ENCODE measurements around the gene ARHGEF9.

Gene ARHGEF9

DNA sequence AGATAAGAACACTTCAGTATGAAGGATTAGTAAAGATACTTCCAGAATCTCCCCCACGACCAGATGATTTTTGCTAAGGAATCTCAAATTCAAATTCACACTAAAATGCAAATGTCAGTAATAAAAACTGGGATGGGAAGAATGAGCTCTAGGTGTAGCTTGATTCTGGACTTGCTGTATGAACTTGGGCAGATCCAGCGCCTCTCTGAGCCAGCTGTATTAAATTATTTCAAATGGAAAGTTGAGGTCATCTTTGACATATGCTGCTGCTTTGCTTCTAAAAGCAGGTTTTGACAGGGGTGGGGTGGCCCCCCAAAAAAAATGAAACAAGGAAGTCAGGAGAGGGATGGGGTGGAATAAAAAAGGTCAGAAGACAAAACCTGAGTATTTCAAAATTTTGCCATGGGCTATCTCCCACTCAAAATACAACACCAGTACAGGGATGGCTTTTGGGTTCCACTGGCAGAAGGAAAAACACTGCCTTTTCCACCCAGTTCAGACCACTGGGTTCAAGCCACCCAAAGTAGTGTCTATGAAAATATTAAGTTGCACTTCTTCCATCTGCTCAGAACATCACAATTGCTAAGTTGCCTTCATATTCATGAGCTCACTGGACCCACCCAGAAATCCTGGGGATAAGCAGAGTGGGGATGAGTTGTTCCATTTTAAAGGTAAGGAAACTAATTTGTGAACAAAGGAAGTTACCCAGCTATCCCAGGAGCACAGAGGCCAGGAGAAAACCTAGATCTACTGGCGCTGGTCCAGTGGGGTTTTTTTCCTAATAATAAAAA lies 47.7 kb downstream of the ARHGEF9 start:
- H3K4me3 ChIP-seq (ENCODE audit: low read depth, low read length): no peak overlapping the region

DNA sequence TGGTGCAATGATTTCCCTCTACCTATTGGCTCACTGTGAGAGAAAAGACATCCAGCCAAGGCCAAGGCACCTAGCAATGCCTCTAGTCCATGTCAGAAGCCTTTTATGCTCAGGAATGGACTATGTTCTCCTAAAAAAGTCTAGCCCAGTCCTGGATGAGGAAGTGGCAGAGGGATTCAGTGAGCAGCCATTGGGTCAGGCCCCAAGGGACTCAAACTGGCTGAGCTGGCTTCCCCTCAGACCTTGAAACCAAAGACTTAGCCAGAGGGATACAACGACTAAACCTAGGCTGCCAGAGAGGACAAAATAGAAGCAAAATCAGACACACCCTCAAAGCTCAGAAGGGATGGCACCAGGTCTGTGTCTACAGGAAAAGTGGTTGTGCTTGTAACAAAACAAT lies 49.1 kb downstream of the ARHGEF9 start:
- TF ChIP-seq, protein P1, sequence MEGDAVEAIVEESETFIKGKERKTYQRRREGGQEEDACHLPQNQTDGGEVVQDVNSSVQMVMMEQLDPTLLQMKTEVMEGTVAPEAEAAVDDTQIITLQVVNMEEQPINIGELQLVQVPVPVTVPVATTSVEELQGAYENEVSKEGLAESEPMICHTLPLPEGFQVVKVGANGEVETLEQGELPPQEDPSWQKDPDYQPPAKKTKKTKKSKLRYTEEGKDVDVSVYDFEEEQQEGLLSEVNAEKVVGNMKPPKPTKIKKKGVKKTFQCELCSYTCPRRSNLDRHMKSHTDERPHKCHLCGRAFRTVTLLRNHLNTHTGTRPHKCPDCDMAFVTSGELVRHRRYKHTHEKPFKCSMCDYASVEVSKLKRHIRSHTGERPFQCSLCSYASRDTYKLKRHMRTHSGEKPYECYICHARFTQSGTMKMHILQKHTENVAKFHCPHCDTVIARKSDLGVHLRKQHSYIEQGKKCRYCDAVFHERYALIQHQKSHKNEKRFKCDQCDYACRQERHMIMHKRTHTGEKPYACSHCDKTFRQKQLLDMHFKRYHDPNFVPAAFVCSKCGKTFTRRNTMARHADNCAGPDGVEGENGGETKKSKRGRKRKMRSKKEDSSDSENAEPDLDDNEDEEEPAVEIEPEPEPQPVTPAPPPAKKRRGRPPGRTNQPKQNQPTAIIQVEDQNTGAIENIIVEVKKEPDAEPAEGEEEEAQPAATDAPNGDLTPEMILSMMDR (IDR thresholded peaks at IDR 0.05; ENCODE audit: low read depth, low read length): no peak
- no peak overlapping the region for H3K4me3 ChIP-seq (ENCODE audit: low read depth, low read length)

More for the DNA sequence above, 47.7 kb downstream of the ARHGEF9 start:
- TF ChIP-seq, protein P1 (IDR thresholded peaks at IDR 0.05; ENCODE audit: low read depth, low read length): no peak

DNA sequence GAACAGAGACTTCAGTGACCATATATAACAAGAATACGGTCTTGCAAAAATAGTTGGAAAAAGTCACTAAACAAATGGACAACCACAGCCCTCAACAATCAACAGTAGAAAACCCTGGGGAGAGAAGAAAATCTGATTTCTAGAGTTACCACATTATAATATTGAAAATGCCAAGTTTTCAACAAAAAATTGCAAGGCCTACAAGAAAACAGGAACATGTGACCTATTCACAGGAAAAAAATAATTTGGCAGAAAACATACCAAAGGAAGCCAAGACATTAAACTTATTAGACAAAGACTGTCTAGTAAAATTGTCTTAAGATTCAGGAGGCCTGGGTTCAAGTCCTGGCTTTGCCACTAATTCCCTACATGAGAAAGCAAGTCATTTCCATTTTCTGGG lies 64.7 kb downstream of the ARHGEF9 start:
- TF ChIP-seq, protein P1 (IDR thresholded peaks at IDR 0.05; ENCODE audit: low read depth, low read length): no peak

DNA sequence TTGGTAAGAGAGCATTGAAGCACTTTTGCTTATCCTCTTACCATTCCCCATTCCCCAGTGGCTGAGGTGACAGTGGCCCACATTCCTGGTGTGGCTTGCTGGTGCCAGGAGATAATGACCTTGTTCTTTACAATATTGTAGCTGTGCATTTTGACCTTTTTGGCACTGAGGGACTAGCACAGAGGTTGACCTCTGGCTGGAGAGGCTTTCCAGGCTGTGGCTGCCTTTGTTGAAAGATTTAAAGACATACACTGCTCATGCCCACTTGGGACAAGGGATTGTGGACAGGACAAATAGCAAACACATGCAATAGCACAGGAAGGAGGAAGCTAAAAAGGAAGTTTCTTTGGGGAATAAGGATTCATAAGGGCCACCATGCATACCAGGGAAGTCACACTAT lies 65.4 kb downstream of the ARHGEF9 start:
- TF ChIP-seq, protein P1 (IDR thresholded peaks at IDR 0.05; ENCODE audit: low read depth, low read length): no peak

More for the DNA sequence above, 64.7 kb downstream of the ARHGEF9 start:
- no peak overlapping the region for H3K4me3 ChIP-seq (ENCODE audit: low read depth, low read length)

DNA sequence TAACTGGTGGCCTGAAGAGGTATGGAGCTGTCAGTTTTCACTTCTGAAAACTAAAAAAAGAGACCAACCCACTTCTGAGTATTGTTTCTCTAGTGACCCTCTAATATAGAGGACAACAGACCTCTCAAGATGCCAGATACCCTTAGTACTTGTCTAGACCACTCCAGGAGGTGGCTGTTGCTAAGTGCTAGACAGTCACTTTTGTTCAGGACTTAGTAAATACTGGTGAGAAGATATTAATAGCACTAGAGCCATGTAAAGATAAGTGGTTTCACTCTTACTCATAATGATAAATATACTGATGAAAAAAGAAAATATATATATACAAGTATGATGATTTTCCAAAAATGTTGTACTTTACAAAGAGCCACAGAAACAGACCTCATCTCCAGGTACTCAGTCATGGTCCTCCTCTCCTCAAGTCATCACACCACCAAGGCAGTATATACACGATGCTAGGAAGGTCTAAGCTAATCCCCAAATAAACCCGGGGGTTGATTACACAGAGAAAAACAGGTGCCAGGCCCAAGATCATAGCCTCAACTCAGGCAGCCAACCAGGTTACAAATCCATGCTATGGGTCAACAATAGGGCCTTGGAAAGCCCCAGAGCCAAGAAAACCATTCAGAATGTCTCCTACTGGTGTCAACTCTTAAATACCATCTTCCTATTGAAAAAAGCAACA lies 66.9 kb downstream of the ARHGEF9 start:
- H3K4me3 ChIP-seq (ENCODE audit: low read depth, low read length): no peak overlapping the region
- TF ChIP-seq, protein P1 (IDR thresholded peaks at IDR 0.05; ENCODE audit: low read depth, low read length): no peak

More for the DNA sequence above, 65.4 kb downstream of the ARHGEF9 start:
- no peak overlapping the region for H3K4me3 ChIP-seq (ENCODE audit: low read depth, low read length)

DNA sequence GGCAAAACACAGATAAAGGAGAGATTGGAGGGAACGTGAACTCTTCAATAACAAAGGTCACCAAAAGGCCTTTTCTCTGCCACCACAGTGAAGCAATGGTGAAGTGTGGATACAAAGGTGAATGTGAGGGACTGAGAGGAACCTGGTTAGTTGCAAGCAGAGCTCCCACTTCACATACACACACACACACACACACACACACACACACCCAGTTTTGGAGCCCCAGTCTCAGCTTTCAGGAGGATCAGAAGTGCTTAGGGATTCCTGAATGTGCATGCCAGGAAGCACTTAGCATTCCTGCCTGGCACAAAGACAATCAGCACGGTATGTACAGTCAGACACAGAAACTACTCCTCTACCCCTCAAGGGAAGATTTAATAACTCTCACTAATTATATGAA lies 71.5 kb downstream of the ARHGEF9 start:
- TF ChIP-seq, protein P1 (IDR thresholded peaks at IDR 0.05; ENCODE audit: low read depth, low read length): no peak
- H3K4me3 ChIP-seq (ENCODE audit: low read depth, low read length): no peak overlapping the region

DNA sequence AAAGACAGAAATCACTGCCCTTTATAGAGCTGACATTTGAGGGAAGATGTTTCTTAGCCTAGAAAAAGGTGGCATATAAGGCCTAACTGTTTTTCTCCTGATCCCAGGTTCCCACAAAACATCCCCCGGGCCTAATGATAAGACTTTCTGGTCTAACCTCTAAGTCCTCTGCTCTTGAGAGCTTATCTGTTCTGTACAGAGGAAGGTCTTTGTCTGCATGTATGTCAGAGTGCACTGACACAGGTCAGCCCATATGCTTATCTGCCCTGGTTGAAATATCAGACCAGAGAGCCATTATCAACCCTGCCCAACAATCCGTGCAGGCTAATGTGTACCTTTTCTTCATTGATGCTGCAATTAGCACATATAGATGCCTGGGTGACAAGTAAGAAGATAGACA lies 76.2 kb downstream of the ARHGEF9 start:
- TF ChIP-seq, protein P1 (IDR thresholded peaks at IDR 0.05; ENCODE audit: low read depth, low read length): no peak

More for the DNA sequence above, 76.2 kb downstream of the ARHGEF9 start:
- H3K4me3 ChIP-seq (ENCODE audit: low read depth, low read length): no peak overlapping the region

Measured in WI38 (cell line).